Measurements from ENCODE around the gene CNNM2.
"Not testable (repeated sequence)": the region's sequence is repeated elsewhere in the genome, so short reads cannot be mapped to it uniquely, and the experiment has no call there.

The CNNM2 gene

DNA sequence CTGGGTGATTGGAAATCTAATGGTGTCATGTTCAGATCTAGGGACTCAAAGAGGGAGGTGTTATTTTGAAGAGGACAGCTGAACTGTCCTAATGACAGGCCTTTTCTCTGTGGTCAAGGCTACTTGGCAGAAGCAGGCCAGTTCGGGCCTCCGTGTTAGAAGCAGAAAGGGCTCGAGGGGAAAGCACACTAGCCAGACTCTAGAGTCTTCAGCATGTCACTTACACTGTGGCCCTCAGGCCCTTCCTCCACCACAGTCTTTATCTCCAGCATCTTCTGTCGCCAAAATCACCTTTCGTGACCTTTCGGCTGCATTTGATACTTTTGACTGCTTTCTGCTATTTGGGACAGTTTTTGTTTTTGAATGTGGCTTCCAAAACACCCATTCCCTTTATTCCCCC is 123.3 kb downstream of the CNNM2 start:
- DNase-seq (ENCODE audit: low spot score): no peak

DNA sequence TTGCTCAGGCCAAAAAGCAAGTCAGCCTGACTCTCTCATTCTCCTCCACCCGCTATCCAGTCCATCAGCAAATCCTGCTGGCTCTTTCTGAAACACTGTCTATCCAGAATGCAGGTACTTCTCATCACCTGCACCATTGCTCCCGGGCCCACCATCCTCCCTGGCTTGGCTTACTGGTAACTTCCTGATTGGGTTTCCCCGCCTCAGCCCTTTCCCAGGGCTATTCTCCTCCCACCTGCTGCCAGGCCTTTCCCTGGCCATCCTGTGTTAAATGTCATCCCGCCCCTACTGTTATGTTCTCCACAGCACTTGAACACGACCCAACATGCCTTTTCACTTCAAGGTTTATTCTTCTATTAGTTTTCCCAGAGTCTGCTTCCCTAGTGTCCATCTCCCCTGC is 124.0 kb downstream of the CNNM2 start:
- no peak for DNase-seq (ENCODE audit: low spot score)

GRCh38 chr10:103042908-103043307 is 124.8 kb downstream of the CNNM2 start:
- DNase-seq (ENCODE audit: low spot score): no peak

DNA sequence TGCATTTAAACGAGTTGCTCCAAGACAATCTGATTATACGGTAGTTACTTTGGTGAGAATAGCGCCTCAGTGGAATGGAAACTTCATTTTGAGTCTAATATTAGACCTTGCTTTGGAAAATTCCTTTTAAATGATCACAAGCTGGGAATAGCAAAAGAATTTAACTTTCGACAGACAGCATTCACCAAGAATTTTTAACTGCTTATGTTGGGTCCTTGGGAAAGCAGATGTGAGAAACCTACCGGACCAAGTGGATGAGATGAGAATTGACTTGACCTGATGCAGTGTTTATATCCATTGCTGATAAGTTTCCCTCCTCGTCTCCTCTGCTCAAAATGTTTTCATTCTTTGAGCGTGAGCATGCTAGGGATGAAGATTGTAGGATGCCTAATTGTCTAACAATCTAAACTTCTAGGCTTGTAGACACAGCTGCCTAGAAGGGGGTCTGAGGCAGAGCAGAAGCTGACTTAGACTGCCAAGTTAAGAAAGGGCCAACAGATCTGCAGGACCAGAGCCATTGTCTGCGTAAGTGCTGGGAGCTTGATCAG is 126.9 kb downstream of the CNNM2 start:
- no peak for DNase-seq (ENCODE audit: low spot score)

DNA sequence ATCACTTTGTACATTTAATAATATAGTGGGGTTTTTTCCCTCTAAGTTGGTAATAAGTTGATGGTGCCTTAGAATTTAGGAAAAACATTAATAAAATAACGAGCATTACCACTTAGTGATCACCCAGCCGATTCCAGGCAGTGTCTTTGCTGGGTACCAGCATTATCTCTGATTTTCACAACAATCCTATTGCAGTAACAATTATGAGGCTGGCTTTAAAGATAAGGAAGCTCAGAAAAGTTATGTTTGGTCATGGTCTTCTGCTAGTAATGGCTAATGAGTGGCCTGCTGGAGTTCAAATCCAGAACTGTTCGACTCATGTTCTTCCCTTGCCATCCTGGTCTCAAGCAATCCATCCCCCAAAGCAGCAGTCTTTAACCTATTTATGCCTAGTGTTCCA is 127.9 kb downstream of the CNNM2 start:
- no peak for DNase-seq (ENCODE audit: low spot score)

DNA sequence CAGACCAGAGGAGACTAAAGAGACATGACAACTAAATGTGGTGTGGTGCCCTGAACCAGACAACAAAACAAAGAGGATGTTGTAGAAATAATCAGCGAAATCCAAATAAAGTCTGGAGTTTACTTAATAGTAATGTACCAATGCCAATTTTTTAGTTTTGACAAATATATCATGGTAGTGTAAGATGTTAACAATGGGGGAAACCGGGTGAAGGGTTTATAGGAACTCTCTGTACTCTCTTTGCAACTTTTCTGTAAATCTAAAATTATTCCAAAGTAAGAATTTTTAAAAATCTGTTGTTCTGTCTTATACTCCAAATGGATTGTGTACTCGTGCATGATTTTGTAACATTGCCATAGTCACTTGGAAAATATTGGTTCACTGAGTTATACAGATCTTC is 129.3 kb downstream of the CNNM2 start:
- DNase-seq (ENCODE audit: low spot score): no peak

GRCh38 chr10:103049237-103049636 is 131.1 kb downstream of the CNNM2 start:
- no peak for DNase-seq (ENCODE audit: low spot score)

DNA sequence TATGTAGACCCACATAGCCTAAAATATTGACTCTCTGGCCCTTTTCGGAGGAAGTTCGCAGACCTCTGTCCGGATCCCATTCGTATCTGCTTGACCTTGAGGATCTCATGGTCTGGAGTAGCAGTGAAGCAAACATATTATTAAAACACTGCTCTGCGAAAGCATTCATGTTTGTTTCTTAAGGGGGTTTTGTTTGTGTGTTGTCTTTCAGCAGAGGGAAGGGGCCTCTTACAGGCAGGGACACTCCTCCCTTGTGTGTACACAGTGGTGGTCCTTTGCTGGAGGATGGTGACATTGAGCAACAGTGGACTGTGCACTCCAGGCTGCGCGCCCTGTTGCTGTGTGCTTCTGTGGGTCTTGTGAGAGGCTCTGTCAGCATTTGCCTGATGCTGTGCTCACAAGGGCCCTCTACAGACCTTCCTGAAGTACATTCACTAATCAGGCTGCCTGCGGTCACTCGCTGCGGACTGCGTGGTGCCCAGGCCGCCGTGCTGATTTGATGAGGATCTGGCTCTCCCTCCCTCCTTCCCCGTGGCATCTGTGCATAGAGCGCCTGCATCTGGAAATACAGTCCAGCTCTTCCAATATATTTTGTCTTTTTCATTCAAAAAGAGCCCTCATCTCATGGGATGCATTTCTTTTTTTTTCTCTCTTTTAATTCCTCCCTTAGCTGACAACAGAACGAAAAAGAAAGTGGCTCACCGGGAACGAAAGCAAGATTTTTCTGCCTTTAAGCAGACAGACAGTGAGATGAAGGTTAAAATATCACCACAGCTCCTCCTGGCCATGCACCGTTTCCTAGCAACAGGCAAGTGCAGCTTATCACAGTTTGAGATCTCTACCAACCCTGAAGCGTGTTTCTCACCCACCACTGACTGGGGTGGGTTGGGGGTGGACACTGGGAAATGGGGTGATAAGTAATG is 135.8 kb downstream of the CNNM2 start:
- peak; percentile 14 for DNase-seq (ENCODE audit: low spot score)

GRCh38 chr10:103054621-103055020 is 136.5 kb downstream of the CNNM2 start:
- no peak for DNase-seq (ENCODE audit: low spot score)

- no peak for DNase-seq (ENCODE audit: low spot score)
Measured at GRCh38 chr10:103055105-103055504, 137.0 kb downstream of the CNNM2 start.

- DNase-seq (ENCODE audit: low spot score): no peak
Measured at GRCh38 chr10:103058034-103058433, 139.9 kb downstream of the CNNM2 start.

GRCh38 chr10:103060575-103060974 is 142.5 kb downstream of the CNNM2 start:
- DNase-seq (ENCODE audit: low spot score): no peak

DNA sequence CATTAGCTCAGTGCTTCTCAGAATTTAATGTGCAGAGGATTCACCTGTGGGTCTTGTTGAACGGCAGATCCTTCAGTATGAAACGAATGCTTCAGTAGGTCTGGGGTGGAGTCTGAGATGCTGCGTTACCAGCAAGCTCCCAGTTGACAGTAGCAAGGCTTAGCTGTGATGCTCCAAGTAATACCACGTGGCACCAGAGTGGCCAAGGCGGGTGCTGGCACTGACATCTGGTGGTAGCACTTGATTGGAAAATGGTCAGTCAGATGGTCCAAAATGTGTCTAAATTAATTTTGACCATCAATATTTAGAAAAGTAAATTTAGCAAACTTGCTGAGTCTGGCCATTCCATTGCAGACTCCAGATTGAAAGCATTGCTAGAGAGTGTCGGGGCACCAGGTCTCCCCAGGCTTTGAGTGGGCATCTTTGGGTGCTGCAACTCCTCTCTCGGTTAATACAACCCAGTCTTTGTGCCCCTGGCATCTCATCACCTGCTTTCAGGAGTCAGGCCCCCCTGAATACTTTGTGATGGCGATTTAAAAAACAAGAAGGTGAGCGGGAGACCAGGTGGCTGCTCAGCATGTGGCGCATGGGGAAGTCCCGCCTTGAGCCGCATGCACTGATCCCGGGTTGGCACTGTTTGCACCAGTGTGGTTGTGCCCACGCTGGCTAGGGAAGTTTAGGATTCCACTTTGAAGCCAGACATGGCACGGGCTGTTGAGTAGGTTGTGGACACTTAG is 144.9 kb downstream of the CNNM2 start:
- DNase-seq (ENCODE audit: low spot score): peak; percentile 13

DNA sequence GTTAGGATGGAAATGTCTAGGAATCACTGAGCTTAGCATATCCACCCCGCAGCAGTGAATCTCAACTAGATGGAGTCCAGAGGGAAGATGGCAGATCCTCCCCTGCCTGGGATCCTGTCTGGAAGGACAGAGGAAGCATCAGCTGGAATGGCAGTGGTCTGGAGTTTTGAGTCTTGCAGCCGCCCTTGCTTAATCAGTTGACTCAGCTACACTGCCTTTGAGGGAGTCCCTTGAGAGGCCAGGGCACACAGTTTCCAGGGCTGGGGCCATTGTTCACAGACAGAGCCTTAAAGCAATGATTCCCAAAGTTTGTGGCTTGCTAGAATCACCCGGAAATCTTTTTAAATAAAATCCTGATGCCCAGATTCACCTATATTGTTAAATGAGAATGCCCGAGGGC is 146.9 kb downstream of the CNNM2 start:
- no peak for DNase-seq (ENCODE audit: low spot score)

DNA sequence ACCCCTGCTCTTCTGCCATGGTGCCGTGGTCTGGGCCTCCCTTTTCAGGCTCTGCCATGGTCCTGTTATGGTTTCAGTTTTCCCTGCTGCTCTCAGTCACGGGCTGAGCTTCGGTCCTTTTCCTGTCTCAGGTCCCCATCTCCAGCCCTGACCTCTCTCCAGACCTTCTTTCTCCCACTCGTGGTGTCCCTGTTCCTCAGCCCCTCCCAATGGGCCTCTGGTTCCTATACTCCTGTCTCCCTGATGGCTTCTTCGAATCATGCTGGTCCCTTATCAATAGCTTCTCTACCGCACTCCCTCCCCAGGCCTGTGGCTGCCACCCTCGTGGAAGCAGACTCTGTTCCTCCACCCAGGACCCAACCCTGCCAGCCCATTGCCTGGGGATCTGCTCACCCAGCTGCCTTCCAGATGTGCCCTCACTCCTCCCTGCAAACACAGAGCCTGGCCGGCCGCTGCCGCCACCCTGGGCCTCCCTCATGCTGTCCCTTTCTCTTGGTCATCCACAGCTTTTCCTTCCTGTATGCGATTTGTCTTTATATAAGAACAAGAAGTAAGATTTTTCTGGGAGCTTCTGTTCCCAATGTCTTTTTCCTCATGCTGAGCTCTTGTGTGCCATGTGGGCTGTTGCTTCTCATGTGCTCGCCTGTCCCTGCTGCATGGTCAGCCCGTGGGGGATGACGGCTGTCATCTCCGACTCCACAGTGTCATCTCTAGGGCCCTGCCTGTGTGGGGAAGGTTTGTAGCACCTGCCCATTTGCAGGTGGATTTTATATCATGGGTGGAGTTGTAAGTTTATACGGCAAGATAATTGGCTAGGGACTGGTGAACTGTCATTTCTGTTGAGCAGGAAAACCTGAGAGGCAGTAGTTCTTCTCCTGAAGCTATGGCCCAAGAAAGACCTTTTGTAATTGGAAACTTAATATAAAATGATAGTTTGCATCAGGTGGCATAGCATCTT is 148.3 kb downstream of the CNNM2 start:
- DNase-seq (ENCODE audit: low spot score): no peak

GRCh38 chr10:103067099-103067477 is 149.0 kb downstream of the CNNM2 start:
- DNase-seq (ENCODE audit: low spot score): not testable (repeated sequence)

DNA sequence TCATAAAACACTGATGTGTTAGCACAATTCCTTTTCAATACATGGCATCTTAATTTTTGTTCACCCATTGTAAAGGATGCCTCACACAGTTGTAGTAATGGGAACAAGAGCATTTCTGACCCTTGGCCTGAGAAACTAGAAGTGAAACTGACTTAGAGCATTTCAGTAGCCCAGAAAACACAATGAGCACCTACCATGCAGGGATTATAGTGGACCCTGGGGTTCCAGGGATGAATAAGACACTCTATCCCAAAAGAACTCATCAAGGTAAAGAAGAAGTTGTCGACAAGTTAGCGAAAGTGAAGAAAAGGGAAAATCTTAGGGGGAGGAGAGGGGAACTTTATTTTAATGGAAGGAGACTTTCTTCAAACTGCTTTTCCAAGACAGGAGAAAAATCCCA is 149.4 kb downstream of the CNNM2 start:
- no peak for DNase-seq (ENCODE audit: low spot score)

GRCh38 chr10:103067956-103068355 is 149.9 kb downstream of the CNNM2 start:
- no peak for DNase-seq (ENCODE audit: low spot score)

- DNase-seq (ENCODE audit: low spot score): peak; percentile 52
Measured at GRCh38 chr10:103069453-103070331, 151.6 kb downstream of the CNNM2 start.

GRCh38 chr10:103072276-103072675 is 154.2 kb downstream of the CNNM2 start:
- DNase-seq (ENCODE audit: low spot score): no peak

GRCh38 chr10:103072891-103073290 is 154.8 kb downstream of the CNNM2 start:
- DNase-seq (ENCODE audit: low spot score): no peak
